ENCODE results near the gene COL7A1. TPM values are rescaled to one million over a fixed set of nuclear protein-coding genes. Genes with fewer than 3 reads are reported as not detected.

COL7A1 gene
- total and polyA plus RNA-seq, 4 donors, result 4.3 to 18.7 (median 8.5) TPM

DNA sequence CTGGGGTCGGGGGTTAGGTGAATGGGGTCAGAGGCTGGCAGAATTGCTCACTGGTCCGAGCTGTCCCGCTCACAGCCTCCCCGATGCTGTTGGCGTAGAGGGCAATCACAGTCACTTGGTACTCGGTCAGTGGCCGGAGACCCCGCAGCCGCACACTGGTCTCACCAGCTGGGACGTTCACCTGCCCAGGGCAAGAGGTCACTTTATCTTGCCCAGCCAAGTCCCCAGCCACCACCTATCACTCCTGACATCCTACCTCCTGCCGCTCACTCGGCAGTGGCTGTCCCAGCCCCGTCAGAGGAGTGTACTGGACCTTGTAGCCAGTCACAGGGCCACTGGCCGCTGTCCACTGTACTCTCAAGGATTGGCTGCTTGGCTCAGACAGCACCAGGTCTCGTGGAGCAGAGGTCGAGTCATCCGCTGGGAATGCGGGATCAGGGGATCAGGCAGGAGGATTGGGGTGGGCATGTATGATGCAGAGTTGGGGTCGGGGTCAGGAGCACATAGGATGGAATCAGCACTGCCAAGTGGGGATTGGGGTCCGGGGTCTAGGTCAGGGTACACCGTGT lies 2.5 kb downstream of the COL7A1 start:
- peaks cover 0 to 19% (median 0%) of the 10 kb centered on the region in 3 donors for H3K27me3 ChIP-seq (ENCODE audit: control insufficient read depth in 3 of 3, insufficient read depth in 3 of 3, low read length in 2 of 3)
- TF ChIP-seq, protein P1, sequence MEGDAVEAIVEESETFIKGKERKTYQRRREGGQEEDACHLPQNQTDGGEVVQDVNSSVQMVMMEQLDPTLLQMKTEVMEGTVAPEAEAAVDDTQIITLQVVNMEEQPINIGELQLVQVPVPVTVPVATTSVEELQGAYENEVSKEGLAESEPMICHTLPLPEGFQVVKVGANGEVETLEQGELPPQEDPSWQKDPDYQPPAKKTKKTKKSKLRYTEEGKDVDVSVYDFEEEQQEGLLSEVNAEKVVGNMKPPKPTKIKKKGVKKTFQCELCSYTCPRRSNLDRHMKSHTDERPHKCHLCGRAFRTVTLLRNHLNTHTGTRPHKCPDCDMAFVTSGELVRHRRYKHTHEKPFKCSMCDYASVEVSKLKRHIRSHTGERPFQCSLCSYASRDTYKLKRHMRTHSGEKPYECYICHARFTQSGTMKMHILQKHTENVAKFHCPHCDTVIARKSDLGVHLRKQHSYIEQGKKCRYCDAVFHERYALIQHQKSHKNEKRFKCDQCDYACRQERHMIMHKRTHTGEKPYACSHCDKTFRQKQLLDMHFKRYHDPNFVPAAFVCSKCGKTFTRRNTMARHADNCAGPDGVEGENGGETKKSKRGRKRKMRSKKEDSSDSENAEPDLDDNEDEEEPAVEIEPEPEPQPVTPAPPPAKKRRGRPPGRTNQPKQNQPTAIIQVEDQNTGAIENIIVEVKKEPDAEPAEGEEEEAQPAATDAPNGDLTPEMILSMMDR (IDR thresholded peaks at IDR 0.05; ENCODE audit: control extremely low read depth, extremely low read depth), result no peak
- ATAC-seq (ENCODE audit: insufficient read depth, low FRiP score) (no peak), DNase-seq (no peak)
- no peak overlapping the region for H3K4me3 ChIP-seq
- H3K9me3 ChIP-seq (ENCODE audit: control insufficient read depth in 4 of 4, insufficient read depth in 3 of 4, low read length in 3 of 4), result no peaks in the 10 kb centered on the region
- WGBS, 2 donors, result 90 to 92% methylated on average over 21 of the region's 21 CpGs
- H3K4me1 ChIP-seq (ENCODE audit: control insufficient read depth in 5 of 5, insufficient read depth in 5 of 5, low read length in 5 of 5), result peaks cover 0 to 20% (median 9%) of the 10 kb centered on the region in 5 donors
- H3K27ac ChIP-seq (ENCODE audit: low read depth in 1 of 2, low read length in 1 of 2), result no peak overlapping the region
- peaks cover 0 to 2% (median under 1%) of the 10 kb centered on the region in 4 donors for H3K36me3 ChIP-seq (ENCODE audit: control insufficient read depth in 4 of 4, insufficient read depth in 4 of 4, low read length in 4 of 4)
- no peak overlapping the region for H3K9ac ChIP-seq (ENCODE audit: insufficient read depth in 1 of 2, low read length in 2 of 2)

DNA sequence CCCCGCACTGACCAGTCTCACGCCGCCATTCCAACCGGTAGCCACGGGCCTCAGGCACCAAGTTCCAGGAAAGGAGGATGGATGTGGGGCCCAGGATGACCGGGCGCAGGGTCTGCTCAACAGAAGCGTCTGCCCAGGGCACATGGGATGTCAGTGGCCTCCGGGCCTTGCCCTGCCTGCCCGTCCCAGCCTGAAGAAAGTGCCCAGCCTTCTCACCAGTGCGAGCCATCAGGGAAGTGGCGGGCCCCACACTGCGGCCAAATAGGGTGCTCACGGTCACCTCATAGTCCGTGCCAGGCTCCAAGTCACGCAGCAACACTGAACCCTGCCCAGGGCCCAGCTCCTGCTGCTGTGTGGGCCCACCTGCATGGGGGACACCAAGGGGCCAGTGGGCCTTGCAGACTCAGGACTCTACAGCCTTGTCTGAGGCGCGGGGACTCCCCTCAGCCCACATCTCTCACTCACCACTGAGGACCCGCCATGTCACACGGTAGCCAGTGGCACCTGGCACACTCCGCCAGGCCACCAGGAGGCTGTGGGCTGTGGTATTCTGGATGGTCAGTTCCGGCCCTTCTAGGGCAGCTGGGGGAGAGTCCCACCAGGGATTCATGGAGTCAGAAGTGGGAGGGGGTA lies 3.1 kb downstream of the COL7A1 start:
- no peak for DNase-seq
- ATAC-seq (ENCODE audit: insufficient read depth, low FRiP score), result no peak
- Histone ChIP-seq H3K4me3 (no peak overlapping the region), H3K27ac (ENCODE audit: low read depth in 1 of 2, low read length in 1 of 2) (no peak overlapping the region), H3K9me3 (ENCODE audit: control insufficient read depth in 4 of 4, insufficient read depth in 3 of 4, low read length in 3 of 4) (no peaks in the 10 kb centered on the region), H3K9ac (ENCODE audit: insufficient read depth in 1 of 2, low read length in 2 of 2) (no peak overlapping the region), H3K27me3 (ENCODE audit: control insufficient read depth in 3 of 3, insufficient read depth in 3 of 3, low read length in 2 of 3) (peaks cover 0 to 19% (median 0%) of the 10 kb centered on the region in 3 donors), H3K36me3 (ENCODE audit: control insufficient read depth in 4 of 4, insufficient read depth in 4 of 4, low read length in 4 of 4) (no peaks in the 10 kb centered on the region), H3K4me1 (ENCODE audit: control insufficient read depth in 5 of 5, insufficient read depth in 5 of 5, low read length in 5 of 5) (peaks cover 0 to 20% (median 9%) of the 10 kb centered on the region in 5 donors)
- 88 to 95% methylated on average over 22 of the region's 22 CpGs for WGBS, 2 donors
- TF ChIP-seq, protein P1 (IDR thresholded peaks at IDR 0.05; ENCODE audit: control extremely low read depth, extremely low read depth), result no peak

DNA sequence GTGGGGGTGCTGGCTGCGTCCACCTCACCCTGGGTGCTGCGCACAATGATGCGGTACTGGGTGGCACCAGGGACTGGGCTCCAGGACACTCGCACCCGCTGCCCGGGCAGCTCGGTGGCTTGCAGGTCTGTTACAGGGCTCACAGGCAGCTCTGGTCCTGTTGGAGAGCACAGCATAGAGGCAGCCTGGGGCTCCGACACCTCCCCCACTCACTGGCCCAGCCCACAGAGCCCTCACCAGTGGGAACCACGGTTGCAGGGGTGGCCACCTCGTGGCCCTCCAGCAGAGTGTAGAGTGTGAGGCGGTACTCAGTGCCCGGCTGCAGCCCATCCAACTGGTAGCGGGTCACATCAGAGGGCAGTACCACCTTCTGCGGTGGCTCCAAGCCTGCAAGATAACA lies 3.7 kb downstream of the COL7A1 start:
- Histone ChIP-seq H3K36me3 (ENCODE audit: control insufficient read depth in 4 of 4, insufficient read depth in 4 of 4, low read length in 4 of 4) (no peaks in the 10 kb centered on the region), H3K9me3 (ENCODE audit: control insufficient read depth in 4 of 4, insufficient read depth in 3 of 4, low read length in 3 of 4) (no peaks in the 10 kb centered on the region), H3K9ac (ENCODE audit: insufficient read depth in 1 of 2, low read length in 2 of 2) (no peak overlapping the region), H3K27me3 (ENCODE audit: control insufficient read depth in 3 of 3, insufficient read depth in 3 of 3, low read length in 2 of 3) (peaks cover 0 to 19% (median 0%) of the 10 kb centered on the region in 3 donors), H3K4me1 (ENCODE audit: control insufficient read depth in 5 of 5, insufficient read depth in 5 of 5, low read length in 5 of 5) (peaks cover 0 to 20% (median 9%) of the 10 kb centered on the region in 5 donors), H3K4me3 (no peak overlapping the region), H3K27ac (ENCODE audit: low read depth in 1 of 2, low read length in 1 of 2) (no peak overlapping the region)
- DNase-seq (no peak), ATAC-seq (ENCODE audit: insufficient read depth, low FRiP score) (no peak)
- WGBS, 2 donors, result 88 to 93% methylated on average over 14 of the region's 14 CpGs
- TF ChIP-seq, protein P1 (IDR thresholded peaks at IDR 0.05; ENCODE audit: control extremely low read depth, extremely low read depth), result no peak

Measured in lung (tissue), 12 donors.